Lung (tissue), 12 donors: ENCODE measurements around the gene ZNF136. TPM values are rescaled to one million over a fixed set of nuclear protein-coding genes. Genes with fewer than 3 reads are reported as not detected.
A peak's percentile ranks its signal among the peaks of the same experiment; 100 is the strongest.

Experiments used
- ATAC-seq: fragments of 200-7000 bp; cut with Tn5 transposase; one replicate; pipeline ENCODE4 v1.9.1; 2020; ENCODE audit warnings: moderate number of reproducible peaks; ENCODE audit not compliant: insufficient read depth, low FRiP score
- DNase-seq, 3 donors: peaks; one replicate each; pipeline ENCODE4 v3.0.0-alpha.2; 2013 to 2017
- H3K27ac ChIP-seq, 2 donors: one replicate each; pipeline ENCODE4 v1.5.1; 2013; ENCODE audit warnings: mild to moderate bottlenecking in 2 of 2, moderate library complexity in 2 of 2, control low read depth in 1 of 2, inconsistent platforms in 1 of 2, low read depth in 1 of 2, low read length in 1 of 2
- H3K27me3 ChIP-seq, 3 donors: one replicate each; pipeline ENCODE4 v1.5.1; 2013; ENCODE audit warnings: low read length in 2 of 3; ENCODE audit not compliant: control insufficient read depth in 3 of 3, insufficient read depth in 3 of 3
- H3K36me3 ChIP-seq, 4 donors: one replicate each; pipeline ENCODE4 v1.5.1; 2013; ENCODE audit warnings: low read length in 4 of 4, mild to moderate bottlenecking in 1 of 4, moderate library complexity in 1 of 4; ENCODE audit not compliant: control insufficient read depth in 4 of 4, insufficient read depth in 4 of 4
- H3K4me1 ChIP-seq, 5 donors: one replicate each; pipeline ENCODE4 v1.5.1; 2013; ENCODE audit warnings: low read length in 5 of 5, mild to moderate bottlenecking in 2 of 5, moderate library complexity in 1 of 5; ENCODE audit not compliant: control insufficient read depth in 5 of 5, insufficient read depth in 5 of 5
- H3K4me3 ChIP-seq: one replicate; pipeline ENCODE4 v1.5.1; 2013; ENCODE audit warnings: mild to moderate bottlenecking, control low read depth, moderate library complexity
- H3K9ac ChIP-seq, 2 donors: one replicate each; pipeline ENCODE4 v1.5.1; 2013; ENCODE audit warnings: low read length in 2 of 2, control low read depth in 1 of 2; ENCODE audit not compliant: insufficient read depth in 1 of 2
- H3K9me3 ChIP-seq, 4 donors: one replicate each; pipeline ENCODE4 v1.5.1; 2013; ENCODE audit warnings: low read length in 3 of 4, mild to moderate bottlenecking in 1 of 4, moderate library complexity in 1 of 4; ENCODE audit not compliant: control insufficient read depth in 4 of 4, insufficient read depth in 3 of 4
- CTCF ChIP-seq: IDR thresholded peaks from 2 replicates; pipeline ENCODE4 v1.5.1; 2012; ENCODE audit warnings: mild to moderate bottlenecking; ENCODE audit errors: control extremely low read depth, extremely low read depth
- WGBS, 2 donors: extraction: QIAGEN DNeasy Blood & Tissue Kit; methylation state at CpG; one replicate each; pipeline ENCODE4 v1.1.7; 2013; 5-methylcytosine and 5-hydroxymethylcytosine counted together
- polyA plus RNA-seq, 2 donors: library from polyadenylated mRNA; stranded (reverse); fragments of 200-250 nt; gene quantifications; one replicate each; pipeline ENCODE4 v1.2.1, GENCODE V29; 2013
- total RNA-seq, 2 donors: library from RNA; depleted of rRNA in 1 of 2; stranded (reverse); fragments of >200 nt in 1 of 2; gene quantifications; one replicate each; pipeline ENCODE4 v1.2.1, GENCODE V29; 2014 to 2021
- donor health status: control.
- donor health status: control.
- donor health status: Bipolar disorder and iron deficiency.
- donor health status: healthy.
- donor health status: DM: yes; HTN: yes; CAD: no.

Gene ZNF136
- total and polyA plus RNA-seq, 4 donors, result 4.1 to 24.3 (median 5.9) TPM

- Histone ChIP-seq H3K4me1 (peaks cover 0 to 7% (median 6%) of the 10 kb centered on the region in 5 donors), H3K36me3 (no peaks in the 10 kb centered on the region), H3K9me3 (no peaks in the 10 kb centered on the region), H3K27ac (peak overlapping the region; percentile 69 to 96), H3K9ac (peak overlapping the region; percentile 92 to 96), H3K4me3 (peak overlapping the region; percentile 12), H3K27me3 (no peaks in the 10 kb centered on the region)
- no peak for TF ChIP-seq CTCF
- ATAC-seq (no peak), DNase-seq (peak in 1 of 3 donors; percentile 5)
- WGBS, 2 donors, result 10 to 16% methylated on average over 2 of the region's 2 CpGs
Observed at GRCh38 chr19:12163826-12164225, 930 bp downstream of the ZNF136 start.

- no peaks in the 10 kb centered on the region for H3K9me3 ChIP-seq
- no peak for DNase-seq
- H3K4me3 ChIP-seq, result no peak overlapping the region
- no peak overlapping the region for H3K9ac ChIP-seq
- no peak for ATAC-seq
- peaks cover 0 to 7% (median 6%) of the 10 kb centered on the region in 5 donors for H3K4me1 ChIP-seq
- no peaks in the 10 kb centered on the region for H3K27me3 ChIP-seq
- no peak for TF ChIP-seq CTCF
- WGBS, 2 donors, result 79 to 82% methylated on average over 1 of the region's 1 CpG
- H3K36me3 ChIP-seq, result peaks cover 0 to 3% (median 1%) of the 10 kb centered on the region in 4 donors
- H3K27ac ChIP-seq, result no peak overlapping the region
Observed at GRCh38 chr19:12166626-12167025, 3.7 kb downstream of the ZNF136 start.

- no peak for TF ChIP-seq CTCF
- Histone ChIP-seq H3K9ac (no peak overlapping the region), H3K27me3 (no peaks in the 10 kb centered on the region), H3K9me3 (peaks cover 0 to 26% (median 7%) of the 10 kb centered on the region in 4 donors), H3K27ac (no peak overlapping the region), H3K36me3 (peaks cover 4 to 24% (median 10%) of the 10 kb centered on the region in 4 donors), H3K4me3 (no peak overlapping the region), H3K4me1 (peaks cover 0 to 2% (median 0%) of the 10 kb centered on the region in 5 donors)
- WGBS, 2 donors, result 89 to 96% methylated on average over 3 of the region's 3 CpGs
- no peak for ATAC-seq
- DNase-seq, result no peak
Observed at GRCh38 chr19:12180377-12180776, 17.5 kb downstream of the ZNF136 start.

GRCh38 chr19:12187625-12188024 lies 24.7 kb downstream of the ZNF136 start:
- no peak overlapping the region for H3K27ac ChIP-seq
- no peaks in the 10 kb centered on the region for H3K27me3 ChIP-seq
- H3K36me3 ChIP-seq, result peaks cover 14 to 64% (median 37%) of the 10 kb centered on the region in 4 donors
- H3K4me1 ChIP-seq, result no peaks in the 10 kb centered on the region
- H3K9ac ChIP-seq, result no peak overlapping the region
- ATAC-seq (no peak), DNase-seq (no peak)
- H3K9me3 ChIP-seq, result peaks cover 20 to 42% (median 31%) of the 10 kb centered on the region in 4 donors
- no peak for TF ChIP-seq CTCF
- no peak overlapping the region for H3K4me3 ChIP-seq
- 96 to 98% methylated on average over 6 of the region's 6 CpGs for WGBS, 2 donors
